Measurements from ENCODE around the gene ACKR4.
"Not testable (repeated sequence)": the region's sequence is repeated elsewhere in the genome, so short reads cannot be mapped to it uniquely, and the experiment has no call there.

ACKR4 gene

GRCh38 chr3:132638706-132639105 is 41.6 kb downstream of the ACKR4 start:
- DNase-seq (ENCODE audit: low read depth in 2 of 3, low spot score in 2 of 3), result no peak

- not testable (repeated sequence) for DNase-seq (ENCODE audit: low read depth in 2 of 3, low spot score in 2 of 3)
Measured at GRCh38 chr3:132641427-132641826, 44.4 kb downstream of the ACKR4 start.

- DNase-seq (ENCODE audit: low read depth in 2 of 3, low spot score in 2 of 3), result no peak
Measured at GRCh38 chr3:132641837-132642538, 44.9 kb downstream of the ACKR4 start.

GRCh38 chr3:132642539-132642847 is 45.4 kb downstream of the ACKR4 start:
- no peak for DNase-seq (ENCODE audit: low read depth in 2 of 3, low spot score in 2 of 3)

GRCh38 chr3:132643366-132643765 is 46.3 kb downstream of the ACKR4 start:
- no peak for DNase-seq (ENCODE audit: low read depth in 2 of 3, low spot score in 2 of 3)

GRCh38 chr3:132645058-132645457 is 48.0 kb downstream of the ACKR4 start:
- no peak for DNase-seq (ENCODE audit: low read depth in 2 of 3, low spot score in 2 of 3)

GRCh38 chr3:132650153-132650552 is 53.1 kb downstream of the ACKR4 start:
- DNase-seq (ENCODE audit: low read depth in 2 of 3, low spot score in 2 of 3), result no peak

Data from activated CD8-positive, alpha-beta memory T cell treated with anti-CD3 and anti-CD28 coated beads for 48 hours (primary cell).